Left ventricle myocardium inferior (tissue), 1 donor: ENCODE measurements around the gene PDZK1IP1. TPM values are rescaled to one million over a fixed set of nuclear protein-coding genes. Genes with fewer than 3 reads are reported as not detected.
A peak's percentile ranks its signal among the peaks of the same experiment; 100 is the strongest.

Experiments
- DNase-seq: peaks from one replicate; pipeline ENCODE4 v3.0.0-alpha.2; 2020
- H3K27ac ChIP-seq: fragments of 200-600 bp; replicated peaks from 2 replicates; pipeline ENCODE4 v1.8.0; 2021
- H3K27me3 ChIP-seq: fragments of 200-600 bp; 2 replicates; pipeline ENCODE4 v1.8.0; 2021; ENCODE audit warnings: low read depth
- H3K36me3 ChIP-seq: fragments of 200-600 bp; 2 replicates; pipeline ENCODE4 v1.8.0; 2021
- H3K4me1 ChIP-seq: fragments of 200-600 bp; 2 replicates; pipeline ENCODE4 v1.8.0; 2021
- H3K4me3 ChIP-seq: fragments of 200-600 bp; 2 replicates; pipeline ENCODE4 v1.8.0; 2021; ENCODE audit warnings: mild to moderate bottlenecking, moderate library complexity
- H3K9me3 ChIP-seq: fragments of 200-600 bp; replicated peaks from 2 replicates; pipeline ENCODE4 v1.8.0; 2021
- intact Hi-C: fragments of 100-400 bp; cut with micrococcal nuclease; formaldehyde crosslinking; loops from one replicate; pipeline ENCODE4 v1.11.0; 2022
- total RNA-seq: library from RNA; stranded (reverse); fragmentation: NEBNext Ultra II Directional; extraction: Animal tissue kit (Norgen Biotek cat#: 25700); gene quantifications from one replicate; pipeline ENCODE4 v1.2.1, GENCODE V29; 2021
- TF ChIP-seq, protein P1 (sequence below): fragments of 200-600 bp; IDR thresholded peaks from 2 replicates; pipeline ENCODE4 v1.8.0; 2021; ENCODE audit warnings: antibody characterized with exemption, mild to moderate bottlenecking, borderline replicate concordance
- donor health status: DM: no; HTN: yes; CAD: no; lungs with severe emphysema.

PDZK1IP1 gene
- total RNA-seq, 1 donor from 2014 or later, result not detected

DNA sequence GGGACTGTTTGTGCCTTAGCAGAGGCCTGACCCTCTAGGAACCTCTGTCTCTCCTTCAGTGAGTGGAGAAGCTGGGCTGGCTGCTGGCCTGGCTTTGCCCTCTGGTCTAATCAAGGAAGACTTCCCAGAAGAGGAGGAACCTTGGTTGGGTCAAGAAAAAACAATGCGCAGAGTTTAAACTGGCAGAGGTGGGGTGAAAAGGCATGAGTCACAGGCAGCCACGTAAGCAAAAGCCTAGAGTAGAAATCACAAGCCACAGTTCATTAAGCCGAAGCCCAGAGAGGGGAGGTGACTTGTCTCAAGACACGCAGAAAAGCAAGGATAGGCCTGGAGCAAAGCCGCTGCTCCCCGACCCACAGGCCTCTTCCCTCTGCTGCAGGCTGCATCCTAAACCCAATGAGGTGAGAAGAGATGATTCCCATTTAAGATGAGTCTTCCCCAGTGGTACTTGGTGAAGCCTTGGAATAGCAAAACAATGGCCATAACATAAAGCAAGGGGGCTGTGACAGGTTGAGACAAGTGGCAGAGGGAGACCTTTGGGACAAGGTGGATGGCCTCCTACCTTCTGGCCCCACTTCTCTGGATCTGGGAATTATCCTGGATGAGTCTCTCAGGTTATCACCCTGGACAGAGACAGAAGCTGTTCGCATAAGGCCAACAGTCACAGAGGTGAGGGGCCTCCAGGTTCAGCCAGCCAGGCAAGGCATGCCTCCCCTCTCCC is 7.7 kb downstream of the PDZK1IP1 start:
- H3K4me1 ChIP-seq, result peaks cover 16% of the 10 kb centered on the region
- TF ChIP-seq, protein P1, sequence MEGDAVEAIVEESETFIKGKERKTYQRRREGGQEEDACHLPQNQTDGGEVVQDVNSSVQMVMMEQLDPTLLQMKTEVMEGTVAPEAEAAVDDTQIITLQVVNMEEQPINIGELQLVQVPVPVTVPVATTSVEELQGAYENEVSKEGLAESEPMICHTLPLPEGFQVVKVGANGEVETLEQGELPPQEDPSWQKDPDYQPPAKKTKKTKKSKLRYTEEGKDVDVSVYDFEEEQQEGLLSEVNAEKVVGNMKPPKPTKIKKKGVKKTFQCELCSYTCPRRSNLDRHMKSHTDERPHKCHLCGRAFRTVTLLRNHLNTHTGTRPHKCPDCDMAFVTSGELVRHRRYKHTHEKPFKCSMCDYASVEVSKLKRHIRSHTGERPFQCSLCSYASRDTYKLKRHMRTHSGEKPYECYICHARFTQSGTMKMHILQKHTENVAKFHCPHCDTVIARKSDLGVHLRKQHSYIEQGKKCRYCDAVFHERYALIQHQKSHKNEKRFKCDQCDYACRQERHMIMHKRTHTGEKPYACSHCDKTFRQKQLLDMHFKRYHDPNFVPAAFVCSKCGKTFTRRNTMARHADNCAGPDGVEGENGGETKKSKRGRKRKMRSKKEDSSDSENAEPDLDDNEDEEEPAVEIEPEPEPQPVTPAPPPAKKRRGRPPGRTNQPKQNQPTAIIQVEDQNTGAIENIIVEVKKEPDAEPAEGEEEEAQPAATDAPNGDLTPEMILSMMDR, result no peak
- peaks cover 39% of the 10 kb centered on the region for H3K27me3 ChIP-seq
- DNase-seq, result no peak
- no peaks in the 10 kb centered on the region for H3K36me3 ChIP-seq
- no peaks in the 10 kb centered on the region for H3K9me3 ChIP-seq
- H3K27ac ChIP-seq, result no peak overlapping the region
- intact Hi-C loops, result no loop called here
- no peak overlapping the region for H3K4me3 ChIP-seq

DNA sequence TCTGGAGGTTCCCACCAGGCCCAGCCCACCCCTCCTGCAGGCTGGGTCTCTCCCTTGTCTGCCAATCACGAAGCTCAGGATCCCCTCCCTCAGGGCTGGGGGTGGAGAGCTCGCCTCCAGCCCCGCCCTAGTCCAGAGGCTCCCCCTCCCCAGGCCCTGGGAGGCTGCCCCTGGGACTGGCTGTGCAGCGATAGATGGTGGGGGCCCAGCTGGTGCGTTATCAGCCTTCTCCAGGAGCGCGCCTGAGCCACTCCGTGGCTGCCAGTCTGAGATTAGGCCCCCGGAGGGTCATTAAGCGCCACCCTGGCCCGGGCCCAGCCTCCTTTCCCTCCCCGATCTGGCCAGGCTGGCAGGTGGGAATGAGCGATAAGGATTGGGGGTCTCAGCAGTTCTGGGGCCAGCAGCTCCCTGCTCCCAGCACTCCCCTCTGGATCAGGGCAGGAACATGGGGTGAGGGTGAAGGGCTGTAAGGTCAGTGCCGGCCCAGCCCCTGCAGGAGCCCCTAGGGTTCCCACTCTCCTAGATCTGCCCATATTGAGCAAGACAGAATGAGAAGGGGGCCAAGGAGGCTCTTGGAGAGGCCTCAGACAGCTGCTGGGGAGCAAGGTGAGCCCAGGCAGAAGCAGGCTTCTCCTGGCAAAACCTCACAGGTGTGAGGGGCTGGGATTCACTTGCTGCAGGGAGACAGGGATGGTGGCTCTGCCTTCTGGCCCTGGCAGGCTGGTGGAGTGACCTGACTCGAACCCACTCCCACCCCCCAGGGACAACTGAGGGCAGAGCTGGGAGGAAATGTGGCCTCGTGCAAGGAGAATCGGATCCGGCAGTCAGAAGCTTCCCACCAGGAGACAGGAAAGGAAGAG is 8.5 kb downstream of the PDZK1IP1 start:
- Histone ChIP-seq H3K9me3 (no peaks in the 10 kb centered on the region), H3K4me3 (no peak overlapping the region), H3K27ac (no peak overlapping the region), H3K36me3 (no peaks in the 10 kb centered on the region), H3K4me1 (peaks cover 16% of the 10 kb centered on the region), H3K27me3 (peaks cover 39% of the 10 kb centered on the region)
- intact Hi-C loops, result no loop called here
- DNase-seq, result no peak
- TF ChIP-seq, protein P1, result no peak

DNA sequence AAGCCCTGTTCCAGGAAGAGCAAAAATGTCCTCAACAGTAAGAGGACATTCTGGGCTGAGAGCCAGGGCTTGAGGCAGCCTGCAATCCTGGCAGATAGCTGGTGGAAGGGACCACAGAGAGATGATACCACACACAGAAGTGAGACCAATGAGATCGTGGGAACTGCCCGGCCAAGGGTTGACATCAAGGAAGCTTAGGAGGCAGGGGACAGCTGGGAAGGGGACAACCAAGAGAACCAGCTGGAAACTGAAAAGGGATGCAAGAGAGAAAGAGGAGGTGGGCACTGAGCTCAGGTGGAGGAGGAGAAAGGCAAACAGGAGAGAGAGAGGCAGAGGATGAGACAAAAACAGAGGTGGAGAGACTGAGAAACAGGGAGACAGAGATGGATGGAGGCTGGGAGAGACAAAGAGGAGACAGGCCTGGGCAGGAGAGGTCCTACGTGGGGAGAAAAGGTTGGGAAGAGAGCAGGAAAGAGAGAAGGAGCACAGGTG is 9.2 kb downstream of the PDZK1IP1 start:
- DNase-seq, result no peak
- Histone ChIP-seq H3K4me1 (peaks cover 16% of the 10 kb centered on the region), H3K9me3 (no peaks in the 10 kb centered on the region), H3K36me3 (no peaks in the 10 kb centered on the region), H3K4me3 (no peak overlapping the region), H3K27ac (no peak overlapping the region), H3K27me3 (peaks cover 39% of the 10 kb centered on the region)
- TF ChIP-seq, protein P1, result no peak
- intact Hi-C loops, result no loop called here

DNA sequence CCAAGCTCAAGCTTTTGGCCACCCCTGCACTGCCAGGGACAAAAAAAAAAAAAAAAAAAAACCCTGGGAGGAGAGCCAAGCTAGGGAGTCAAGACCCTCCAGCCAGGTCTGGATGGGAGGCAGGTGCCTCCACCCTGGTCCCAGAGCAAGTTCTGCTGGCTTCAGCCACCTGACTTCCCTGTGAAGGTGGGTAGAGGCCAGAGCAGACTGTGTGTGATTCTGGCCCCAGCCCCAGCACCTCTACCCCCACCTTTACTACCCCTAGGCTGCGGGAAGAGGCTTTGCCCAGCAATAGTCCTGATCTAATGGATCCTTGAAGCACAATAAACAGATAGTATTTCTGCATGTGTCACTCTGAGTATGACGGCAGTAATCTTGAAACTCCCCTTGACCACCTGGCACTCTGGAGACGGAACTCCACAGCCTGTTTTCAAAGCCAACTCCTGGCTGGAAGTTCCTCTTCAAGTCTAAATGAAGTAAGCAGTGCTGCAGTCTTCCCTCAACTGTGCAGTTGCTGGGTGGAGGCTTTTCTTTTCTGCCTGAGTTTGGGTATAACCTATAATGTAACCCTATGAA is 9.8 kb downstream of the PDZK1IP1 start:
- H3K4me1 ChIP-seq, result peaks cover 16% of the 10 kb centered on the region
- intact Hi-C loops, result loop anchor here (5.0 to 10.0 kb wide), 2 partner anchors 82 to 545 kb away; no protein-coding TSS in a partner anchor
- H3K36me3 ChIP-seq, result no peaks in the 10 kb centered on the region
- peaks cover 39% of the 10 kb centered on the region for H3K27me3 ChIP-seq
- peak overlapping the region; percentile 60 for H3K4me3 ChIP-seq
- no peak for DNase-seq
- TF ChIP-seq, protein P1, result no peak
- H3K9me3 ChIP-seq, result no peaks in the 10 kb centered on the region
- no peak overlapping the region for H3K27ac ChIP-seq
